ENCODE data around the gene ASPDH. TPM values are rescaled to one million over a fixed set of nuclear protein-coding genes. Genes with fewer than 3 reads are reported as not detected.

The ASPDH gene
- total RNA-seq, result not detected

DNA sequence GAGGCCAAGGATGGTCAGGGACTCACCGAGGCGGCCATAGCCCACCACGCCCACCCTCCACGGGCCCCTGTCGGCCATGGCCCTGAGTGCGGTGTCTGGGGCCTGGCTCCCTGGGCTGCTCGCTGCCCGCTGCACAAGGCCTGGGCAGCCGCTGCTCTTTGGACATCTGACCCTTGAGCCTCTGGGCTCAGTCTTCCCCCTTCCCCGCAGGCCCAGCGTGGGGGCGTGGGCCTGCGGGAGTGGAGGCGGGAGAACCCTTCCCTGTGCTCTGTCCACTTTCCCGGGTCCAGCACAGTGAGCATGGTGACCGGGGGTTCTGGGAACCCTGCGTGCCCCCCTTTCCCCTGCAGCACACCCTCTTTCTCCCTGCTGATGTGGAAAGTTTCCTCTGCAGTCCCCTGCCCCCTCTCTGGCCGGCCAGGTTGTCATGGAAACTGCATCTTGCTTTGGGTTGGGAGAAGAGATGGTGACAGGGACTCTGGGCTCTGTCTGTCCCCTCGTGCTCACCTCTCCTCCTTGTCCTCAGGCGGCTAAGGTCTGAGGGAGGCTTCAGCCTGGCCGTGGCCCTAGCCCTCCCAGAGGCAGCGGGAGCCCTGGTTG is at the start of gene ASPDH:
ASPDH (minus strand) TSS at position 168 of the 600 bp plus-strand sequence; CDS start at position 78, 90 bp downstream.
- Histone ChIP-seq H3K27ac (no peak within 1 kb of the TSS), H3K4me1 (peaks cover 0 to 18% of the 10 kb centered on the region in 2 donors), H3K4me3 (no peak within 1 kb of the TSS), H3K27me3 (no peaks in the 10 kb centered on the region), H3K36me3 (no peaks in the 10 kb centered on the region), H3K9me3 (no peaks in the 10 kb centered on the region)
- TF ChIP-seq, protein P1, sequence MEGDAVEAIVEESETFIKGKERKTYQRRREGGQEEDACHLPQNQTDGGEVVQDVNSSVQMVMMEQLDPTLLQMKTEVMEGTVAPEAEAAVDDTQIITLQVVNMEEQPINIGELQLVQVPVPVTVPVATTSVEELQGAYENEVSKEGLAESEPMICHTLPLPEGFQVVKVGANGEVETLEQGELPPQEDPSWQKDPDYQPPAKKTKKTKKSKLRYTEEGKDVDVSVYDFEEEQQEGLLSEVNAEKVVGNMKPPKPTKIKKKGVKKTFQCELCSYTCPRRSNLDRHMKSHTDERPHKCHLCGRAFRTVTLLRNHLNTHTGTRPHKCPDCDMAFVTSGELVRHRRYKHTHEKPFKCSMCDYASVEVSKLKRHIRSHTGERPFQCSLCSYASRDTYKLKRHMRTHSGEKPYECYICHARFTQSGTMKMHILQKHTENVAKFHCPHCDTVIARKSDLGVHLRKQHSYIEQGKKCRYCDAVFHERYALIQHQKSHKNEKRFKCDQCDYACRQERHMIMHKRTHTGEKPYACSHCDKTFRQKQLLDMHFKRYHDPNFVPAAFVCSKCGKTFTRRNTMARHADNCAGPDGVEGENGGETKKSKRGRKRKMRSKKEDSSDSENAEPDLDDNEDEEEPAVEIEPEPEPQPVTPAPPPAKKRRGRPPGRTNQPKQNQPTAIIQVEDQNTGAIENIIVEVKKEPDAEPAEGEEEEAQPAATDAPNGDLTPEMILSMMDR (IDR thresholded peaks at IDR 0.05), result no peak
- DNase-seq (ENCODE audit: low spot score), result no peak

DNA sequence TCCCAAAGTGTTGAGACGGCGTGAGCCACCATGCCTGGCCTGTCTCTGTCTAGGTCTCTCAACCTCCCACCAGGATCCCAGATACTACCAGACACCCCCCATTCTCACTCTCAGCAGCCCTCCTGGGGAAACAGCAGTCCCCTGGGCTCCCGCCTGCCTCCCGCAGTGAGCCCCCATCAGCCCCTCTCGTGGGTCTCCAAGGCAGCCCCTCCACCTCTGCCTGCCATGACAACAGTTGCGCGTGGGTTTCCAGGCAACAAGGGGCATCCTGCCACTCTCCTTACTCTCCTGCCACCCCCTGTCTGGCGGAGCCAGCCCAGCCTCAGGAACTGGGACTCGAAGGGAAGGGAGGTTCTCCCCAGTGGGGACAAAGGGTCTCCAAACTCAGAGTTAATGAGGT is 49.3 kb upstream of the ASPDH start:
- Histone ChIP-seq H3K4me3 (no peak overlapping the region), H3K27me3 (peaks cover 6 to 16% of the 10 kb centered on the region in 2 donors), H3K36me3 (no peaks in the 10 kb centered on the region), H3K9me3 (no peaks in the 10 kb centered on the region), H3K27ac (no peak overlapping the region), H3K4me1 (peaks cover 0 to 12% of the 10 kb centered on the region in 2 donors)
- TF ChIP-seq, protein P1 (IDR thresholded peaks at IDR 0.05), result no peak
- no peak for DNase-seq (ENCODE audit: low spot score)

DNA sequence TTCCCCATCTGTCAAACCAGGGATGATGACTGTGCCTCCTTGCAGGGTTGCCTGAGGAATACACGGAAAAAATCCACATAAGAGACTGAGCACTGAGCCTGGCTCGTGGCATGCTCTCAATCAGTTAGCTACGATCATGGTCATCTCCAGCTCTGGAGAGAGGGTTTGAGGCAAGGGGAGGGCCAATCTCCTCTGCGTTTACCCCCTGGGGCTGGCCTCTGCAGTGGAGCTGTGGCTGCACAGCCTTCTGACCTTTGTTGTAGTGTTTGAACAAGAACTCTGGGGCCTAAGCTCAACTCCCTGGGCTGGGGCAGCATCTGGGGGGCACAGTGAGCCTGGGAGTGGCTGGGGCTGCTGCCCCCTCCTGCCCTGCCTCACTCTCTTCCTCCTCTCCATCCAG is 48.6 kb upstream of the ASPDH start:
- H3K27me3 ChIP-seq, result peaks cover 5 to 10% of the 10 kb centered on the region in 2 donors
- DNase-seq (ENCODE audit: low spot score), result no peak
- H3K27ac ChIP-seq, result no peak overlapping the region
- H3K4me3 ChIP-seq, result no peak overlapping the region
- H3K36me3 ChIP-seq, result no peaks in the 10 kb centered on the region
- TF ChIP-seq, protein P1 (IDR thresholded peaks at IDR 0.05), result no peak
- no peaks in the 10 kb centered on the region for H3K9me3 ChIP-seq
- H3K4me1 ChIP-seq, result peaks cover 0 to 5% of the 10 kb centered on the region in 2 donors

DNA sequence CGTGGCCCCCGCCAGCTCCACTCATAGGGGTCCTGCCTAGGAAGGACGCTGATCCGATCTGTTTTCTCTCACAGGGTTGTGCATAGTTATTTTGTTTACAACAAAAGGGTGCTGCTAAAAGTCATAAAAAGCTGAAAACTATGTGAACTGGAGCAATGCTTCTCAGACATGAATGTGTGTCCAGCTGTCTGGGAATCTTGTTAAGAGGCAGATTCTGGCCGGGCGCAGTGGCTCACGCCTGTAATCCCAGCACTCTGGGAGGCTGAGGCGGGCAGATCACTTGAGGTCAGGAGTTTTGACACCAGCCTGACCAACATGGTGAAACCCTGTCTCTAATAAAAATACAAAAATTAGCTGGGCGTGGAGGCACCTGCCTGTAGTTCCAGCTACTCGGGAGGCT is 45.9 kb upstream of the ASPDH start:
- Histone ChIP-seq H3K36me3 (no peaks in the 10 kb centered on the region), H3K4me1 (peaks cover 0 to 15% of the 10 kb centered on the region in 2 donors), H3K27me3 (no peaks in the 10 kb centered on the region), H3K27ac (no peak overlapping the region), H3K9me3 (no peaks in the 10 kb centered on the region), H3K4me3 (no peak overlapping the region)
- no peak for DNase-seq (ENCODE audit: low spot score)
- TF ChIP-seq, protein P1 (IDR thresholded peaks at IDR 0.05), result no peak

DNA sequence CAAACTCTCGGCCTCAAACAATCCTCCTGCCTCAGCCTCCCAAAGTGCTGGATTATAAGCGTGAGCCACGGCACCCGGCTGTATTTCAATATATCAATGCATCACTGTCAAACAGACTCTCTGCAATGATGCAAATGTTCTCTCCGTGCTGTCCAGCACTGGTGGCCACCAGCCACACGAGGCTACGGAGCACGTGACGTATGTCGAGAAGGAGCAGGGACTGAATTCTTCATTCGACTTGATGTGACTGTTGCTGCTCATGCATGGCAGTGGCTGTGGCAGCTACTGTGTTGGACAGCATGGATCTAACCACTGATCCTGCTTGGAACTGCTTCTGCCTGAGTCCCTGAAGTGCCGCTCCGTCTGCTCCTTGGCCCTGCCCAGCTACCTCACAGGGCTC is 44.7 kb upstream of the ASPDH start:
- no peak for DNase-seq (ENCODE audit: low spot score)
- H3K27ac ChIP-seq, result no peak overlapping the region
- H3K4me1 ChIP-seq, result peaks cover 0 to 15% of the 10 kb centered on the region in 2 donors
- H3K4me3 ChIP-seq, result no peak overlapping the region
- no peaks in the 10 kb centered on the region for H3K9me3 ChIP-seq
- TF ChIP-seq, protein P1 (IDR thresholded peaks at IDR 0.05), result no peak
- no peaks in the 10 kb centered on the region for H3K36me3 ChIP-seq
- no peaks in the 10 kb centered on the region for H3K27me3 ChIP-seq

DNA sequence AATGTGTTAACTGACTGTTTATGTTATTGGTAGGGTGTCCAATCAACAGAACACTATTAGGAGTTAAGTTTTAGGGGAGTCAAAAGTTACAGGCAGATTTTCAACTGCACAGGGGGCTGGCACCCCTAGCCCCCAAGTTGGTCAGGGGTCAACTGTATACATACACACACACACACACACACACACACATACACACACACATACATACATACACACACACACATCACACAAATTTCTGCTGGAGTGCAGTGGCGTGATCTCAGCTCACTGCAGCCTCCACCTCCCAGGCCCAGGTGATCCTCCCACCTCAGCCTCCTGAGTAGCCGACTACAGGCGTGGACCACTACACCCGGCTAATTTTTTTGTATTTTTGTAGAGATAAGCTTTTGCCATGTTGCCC is 44.3 kb upstream of the ASPDH start:
- Histone ChIP-seq H3K27ac (no peak overlapping the region), H3K4me1 (peaks cover 0 to 15% of the 10 kb centered on the region in 2 donors), H3K4me3 (no peak overlapping the region), H3K36me3 (no peaks in the 10 kb centered on the region), H3K9me3 (no peaks in the 10 kb centered on the region), H3K27me3 (no peaks in the 10 kb centered on the region)
- TF ChIP-seq, protein P1 (IDR thresholded peaks at IDR 0.05), result no peak
- DNase-seq (ENCODE audit: low spot score), result no peak
